ENCODE measurements around the gene IL18. TPM values are rescaled to one million over a fixed set of nuclear protein-coding genes. Genes with fewer than 3 reads are reported as not detected.
"Not testable (repeated sequence)": the region's sequence is repeated elsewhere in the genome, so short reads cannot be mapped to it uniquely, and the experiment has no call there.

The IL18 gene
- polyA plus RNA-seq, 12 donors: 0.30 to 12.1 (median 0.82) TPM; not detected in 1

DNA sequence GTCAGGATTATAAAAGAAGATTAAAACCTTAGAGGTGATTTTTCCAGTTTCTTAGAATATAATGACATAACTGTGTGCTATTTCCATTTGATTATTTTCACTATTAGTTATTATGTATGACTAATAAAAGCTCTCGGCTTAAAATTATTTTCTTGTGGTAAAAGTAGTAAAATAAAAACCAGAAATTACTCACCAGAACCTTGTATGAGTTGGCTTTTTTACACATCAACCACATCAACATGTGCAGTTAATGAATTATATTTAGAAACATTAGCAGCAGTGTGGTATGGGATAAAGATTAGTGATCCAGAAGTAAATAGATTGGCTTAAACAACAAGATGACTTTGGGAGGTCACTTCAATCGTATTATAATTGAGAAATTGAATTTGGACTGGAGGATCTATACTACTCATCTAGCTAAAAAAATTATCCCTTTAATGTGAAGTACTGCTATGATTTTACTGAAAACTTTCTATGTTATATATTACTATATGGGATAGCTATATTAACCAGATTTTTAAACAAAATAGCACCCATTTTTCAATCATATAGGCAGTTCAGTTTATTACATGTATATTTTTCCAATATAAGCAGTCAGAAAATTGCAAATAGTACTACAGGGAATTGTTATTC, 8.6 kb upstream of the IL18 start:
- DNase-seq: no peak

DNA sequence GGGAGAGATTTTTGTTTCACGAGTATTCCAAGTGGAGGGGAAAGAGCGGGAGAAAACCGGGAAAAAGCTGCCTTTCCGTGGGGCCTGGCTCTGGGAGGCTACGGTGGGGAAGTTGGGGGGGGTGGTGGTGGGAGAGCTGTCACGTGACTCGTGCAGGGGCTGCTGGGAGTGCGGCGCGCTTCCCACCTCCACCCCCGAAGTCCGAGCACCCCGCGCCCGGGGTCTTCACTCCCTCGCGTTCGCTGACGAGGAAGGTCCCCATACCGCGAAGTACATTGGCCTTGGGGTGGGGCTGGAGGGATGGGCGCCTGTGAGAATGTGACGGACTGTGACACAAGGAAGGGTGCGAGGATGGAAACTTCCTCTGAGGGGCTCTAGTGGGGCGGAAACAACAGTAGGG, 3.3 kb upstream of the IL18 start, which contains the start of gene TEX12:
TSS of gene TEX12 (plus strand) at position 228 of the 400 bp plus-strand sequence. CDS start 1,897 bp downstream, outside the sequence.
- no peak for DNase-seq

DNA sequence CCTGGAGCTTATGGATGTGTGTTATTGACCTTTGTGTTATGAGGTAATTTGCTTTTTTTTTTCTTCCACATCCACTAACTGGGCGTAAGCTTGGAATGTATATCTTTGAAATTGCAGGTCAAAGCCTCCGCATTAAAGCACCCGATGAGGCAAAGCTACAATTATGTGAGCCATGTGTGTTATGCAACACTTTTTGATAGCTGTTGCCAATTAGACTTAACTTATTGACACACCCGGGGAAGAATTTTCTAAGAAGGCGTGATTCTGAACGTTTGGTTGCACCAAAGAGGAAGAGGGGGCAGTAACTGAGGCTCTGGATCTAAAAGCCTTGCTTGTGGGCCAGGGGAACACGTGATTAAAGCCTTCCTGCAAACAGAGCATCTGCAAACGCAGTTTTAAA, 2.7 kb upstream of the IL18 start:
- no peak for DNase-seq

DNA sequence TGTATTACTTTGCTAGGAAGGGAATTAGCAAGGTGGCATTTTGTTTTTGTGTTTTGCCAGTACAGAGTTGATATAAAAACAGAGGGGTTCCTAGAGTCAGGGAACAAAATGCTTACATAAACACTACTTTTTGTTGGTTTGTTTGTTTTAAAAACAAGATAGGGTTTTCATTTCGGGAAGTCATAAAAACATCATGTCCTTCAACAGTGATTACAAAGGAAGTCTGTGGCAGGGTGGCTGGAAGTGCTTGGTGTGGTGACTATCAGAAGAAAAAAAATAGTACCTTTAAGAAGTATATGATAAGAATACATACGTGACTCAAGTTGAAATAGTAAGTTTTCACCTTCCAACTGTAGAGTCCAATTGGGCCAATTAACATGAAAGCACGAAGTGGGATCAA, 1.2 kb upstream of the IL18 start:
- DNase-seq: no peak

DNA sequence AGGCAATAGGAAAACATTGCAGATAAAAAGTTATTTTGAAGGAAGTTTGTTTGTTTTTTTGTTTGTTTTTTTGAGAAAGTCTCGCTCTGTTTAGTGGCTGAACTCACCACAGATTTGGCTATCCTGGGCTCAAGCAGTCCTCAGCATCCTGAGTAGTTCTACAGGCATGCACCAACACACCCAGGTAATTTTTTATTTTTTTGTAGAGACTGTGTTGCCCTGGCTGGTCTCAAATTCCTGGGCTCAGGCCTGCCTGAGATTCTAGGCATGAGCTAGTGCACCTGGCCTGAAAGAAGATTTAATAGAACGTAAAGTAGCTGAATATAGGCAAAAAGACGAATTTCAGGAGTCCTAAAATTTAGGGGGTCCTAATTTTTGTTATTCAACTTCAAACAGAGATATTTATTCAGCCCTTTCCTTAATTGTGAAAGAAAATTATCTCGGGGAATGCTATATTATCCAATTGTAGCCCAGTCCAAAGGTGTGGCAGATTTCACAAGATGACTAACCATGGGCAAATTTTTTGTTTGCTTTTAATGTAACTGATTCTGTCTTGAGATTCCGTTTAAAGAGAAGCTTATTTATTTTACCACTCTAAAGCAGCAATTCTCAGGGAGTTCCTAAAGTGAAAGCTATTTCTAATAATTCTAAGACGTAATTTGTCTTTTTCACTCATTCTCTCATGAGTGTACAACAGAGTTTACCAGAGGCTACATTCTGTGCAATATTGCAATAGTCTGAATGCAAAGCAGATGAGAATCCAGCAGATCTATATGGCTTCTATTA, 940 bp downstream of the IL18 start:
- no peak for DNase-seq

DNA sequence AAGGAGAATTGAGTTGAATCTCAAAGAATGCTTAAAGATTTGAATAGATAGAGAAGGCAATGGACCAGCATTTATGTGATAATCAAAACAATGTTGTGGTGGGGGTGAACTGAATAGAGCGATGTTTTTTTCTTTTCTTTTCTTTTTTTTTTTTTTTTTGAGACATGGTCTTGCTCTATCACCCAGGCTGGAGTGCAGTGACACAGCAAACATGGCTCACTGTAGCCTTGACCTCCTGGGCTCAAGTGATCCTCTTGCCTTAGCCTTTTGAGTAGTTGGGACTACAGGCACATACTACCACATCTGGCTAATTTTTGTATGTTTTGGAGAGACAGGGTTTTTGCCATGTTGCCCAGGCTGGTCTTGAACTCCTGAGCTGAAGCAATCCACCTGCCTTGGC, 1.7 kb downstream of the IL18 start:
- not testable (repeated sequence) for DNase-seq

DNA sequence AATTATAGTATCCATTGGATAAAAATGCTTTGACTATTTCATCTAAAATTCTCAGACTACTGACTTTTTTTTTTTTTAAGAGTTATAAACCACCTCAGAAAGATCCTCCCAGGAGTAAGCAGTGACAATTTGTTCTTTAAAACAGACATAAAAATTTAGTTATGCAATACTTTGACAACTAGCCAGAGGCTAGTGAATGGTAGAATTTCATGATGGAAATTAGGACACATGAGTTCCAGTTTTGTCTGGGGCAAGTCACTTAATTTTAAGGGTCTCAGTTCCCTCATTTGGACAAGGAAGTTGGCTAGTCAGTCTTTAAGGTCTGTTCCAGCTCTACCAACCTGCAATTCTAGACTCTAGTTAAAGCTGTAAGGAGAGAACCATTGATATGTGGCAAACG, 2.9 kb downstream of the IL18 start:
- no peak for DNase-seq

DNA sequence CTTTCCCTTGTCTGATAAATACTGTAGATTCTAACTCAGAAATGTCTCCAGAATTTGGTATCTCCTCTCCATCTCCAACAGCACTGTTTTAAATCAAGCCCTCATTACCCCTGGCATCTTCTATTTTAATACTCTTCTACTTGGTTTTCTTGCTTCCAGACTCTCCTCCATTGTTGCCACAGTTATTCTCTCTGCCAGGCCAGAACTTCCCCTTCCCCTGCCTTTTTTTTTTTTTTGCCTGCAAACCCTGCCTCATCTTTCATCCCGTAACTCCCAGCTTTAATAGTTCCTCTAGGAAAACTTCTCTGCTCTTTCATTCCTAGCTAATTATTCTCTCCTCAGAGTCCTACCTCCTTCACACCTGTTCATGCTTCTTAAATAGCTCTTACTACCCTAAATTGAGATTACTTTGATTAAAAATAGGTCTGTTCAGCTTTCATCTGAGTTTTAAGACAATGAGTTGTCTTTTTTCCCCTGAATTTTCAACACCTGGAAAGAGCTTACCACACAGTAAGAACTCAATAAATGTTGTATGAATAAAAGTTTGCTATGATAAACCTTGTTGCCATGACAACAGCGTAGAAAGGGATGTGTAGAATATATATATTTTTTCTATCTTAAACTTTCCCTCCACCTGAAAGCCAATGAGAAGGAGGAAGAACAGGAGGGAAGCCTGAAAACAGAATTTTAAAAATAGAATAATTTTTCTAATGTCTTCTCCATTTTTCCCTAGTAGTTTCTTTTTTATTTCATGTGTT, 3.6 kb downstream of the IL18 start:
- DNase-seq: no peak

DNA sequence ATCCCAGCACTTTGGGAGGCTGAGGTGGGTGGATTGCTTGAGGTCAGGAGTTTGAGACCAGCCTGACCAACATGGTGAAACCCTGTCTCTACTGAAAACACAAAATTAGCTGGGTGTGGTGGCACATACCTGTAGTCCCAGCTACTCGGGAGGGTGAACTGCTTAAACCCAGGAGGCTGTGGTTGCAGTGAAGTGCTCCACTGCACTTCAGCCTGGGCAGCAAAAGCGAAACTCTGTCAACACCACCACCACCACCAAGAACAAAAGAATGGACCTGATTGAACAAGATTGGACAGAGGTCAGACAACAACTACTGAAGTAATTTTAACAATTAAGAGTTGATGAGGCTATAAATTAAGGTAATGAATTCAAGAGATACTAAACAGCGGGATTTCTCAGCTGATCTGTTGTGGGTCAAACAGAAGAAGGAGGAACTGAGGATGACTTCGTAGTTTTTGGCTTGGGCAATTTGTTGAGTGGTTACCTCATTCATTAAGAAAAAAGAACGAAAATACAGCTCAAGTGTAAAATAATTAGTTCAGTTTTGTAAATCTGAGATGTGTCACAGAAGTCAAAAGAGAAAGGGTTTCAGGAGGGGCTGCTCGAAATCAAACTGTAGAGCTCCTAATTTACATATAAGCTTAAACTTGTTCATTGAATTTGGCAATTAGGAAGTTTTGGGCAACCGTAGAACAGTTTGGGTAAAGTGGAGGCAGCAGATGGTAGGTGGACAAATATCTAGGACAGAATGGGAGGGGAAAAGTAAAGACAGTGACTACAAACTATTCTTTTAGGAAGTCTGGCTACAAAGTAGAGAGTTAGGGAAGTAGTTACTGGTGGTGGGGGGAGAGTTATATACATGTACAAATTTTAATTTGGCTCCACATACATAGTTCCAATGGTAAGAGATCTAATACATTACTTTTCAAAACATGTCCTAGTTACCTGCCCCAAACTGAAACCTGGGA, 4.5 kb downstream of the IL18 start:
- DNase-seq: no peak

DNA sequence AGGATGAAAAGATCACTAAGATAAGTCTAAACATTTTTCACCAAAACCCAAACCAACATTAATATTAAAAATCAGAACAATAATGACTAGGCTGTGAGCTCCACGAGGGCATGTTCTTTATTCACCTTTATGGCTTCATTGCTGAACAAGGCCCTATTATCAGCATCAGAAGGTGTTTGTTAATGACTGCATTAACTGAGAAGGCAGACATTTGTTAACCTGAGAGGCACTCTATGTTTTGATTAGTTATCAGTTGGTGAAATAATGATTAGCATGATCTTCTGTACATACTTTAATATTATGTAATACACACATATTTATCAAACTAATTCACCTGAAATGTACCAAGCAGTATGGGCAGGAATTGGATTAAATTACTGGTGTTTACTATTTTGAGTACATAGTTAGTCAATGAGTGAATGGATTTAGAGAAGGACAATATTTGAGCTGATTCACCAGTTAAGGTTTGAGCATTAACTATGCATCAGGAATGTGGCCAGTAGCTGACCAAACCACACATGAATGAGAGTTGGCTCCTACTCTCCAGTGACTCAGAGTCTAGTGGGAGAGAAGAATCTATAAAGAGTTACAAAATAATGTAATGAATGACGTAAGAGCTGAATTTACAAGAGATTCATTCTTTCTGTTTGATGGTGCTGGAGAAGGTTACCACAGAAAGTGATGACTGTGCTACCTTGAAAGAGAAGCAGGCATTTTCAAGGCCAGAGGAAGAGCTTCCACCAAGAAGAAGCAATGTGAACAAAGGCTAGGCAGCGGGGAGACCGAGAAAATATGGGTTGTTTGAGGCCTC, 6.7 kb downstream of the IL18 start:
- DNase-seq: no peak

DNA sequence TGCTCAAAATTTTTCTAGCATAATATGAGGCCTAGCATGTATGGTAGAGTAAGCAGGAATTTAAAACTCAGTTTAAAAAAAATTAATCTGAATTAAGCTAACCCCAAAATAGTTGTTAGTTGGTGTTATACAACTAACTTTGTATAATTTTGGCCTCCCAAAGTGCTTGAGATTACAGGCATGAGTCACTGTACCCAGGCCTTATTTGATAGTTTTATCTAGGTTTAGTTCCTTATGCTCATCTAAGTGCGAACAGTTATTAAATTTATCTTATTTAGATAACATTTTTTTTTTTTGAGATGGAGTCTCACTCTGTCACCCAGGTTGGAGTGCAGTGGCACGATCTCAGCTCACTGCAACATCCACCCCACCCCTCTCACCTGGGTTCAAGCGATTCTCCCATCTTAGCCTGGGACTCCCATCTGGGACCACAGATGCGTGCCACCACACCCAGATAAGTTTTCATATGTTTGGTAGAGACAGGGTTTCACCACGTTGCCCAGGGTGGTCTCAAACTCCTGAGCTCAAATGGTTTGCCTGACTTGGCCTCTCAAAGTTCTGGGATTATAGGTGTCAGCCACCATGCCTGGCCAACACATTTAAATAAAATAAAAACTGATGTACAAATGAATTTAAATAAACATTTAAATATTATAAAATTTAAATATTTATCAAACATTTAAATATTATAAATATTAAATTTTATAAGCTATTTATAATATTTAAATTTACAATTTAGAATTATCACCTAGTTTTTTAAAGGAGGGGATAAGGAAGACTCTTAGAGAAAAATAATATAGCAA, 7.5 kb downstream of the IL18 start:
- DNase-seq: no peak

DNA sequence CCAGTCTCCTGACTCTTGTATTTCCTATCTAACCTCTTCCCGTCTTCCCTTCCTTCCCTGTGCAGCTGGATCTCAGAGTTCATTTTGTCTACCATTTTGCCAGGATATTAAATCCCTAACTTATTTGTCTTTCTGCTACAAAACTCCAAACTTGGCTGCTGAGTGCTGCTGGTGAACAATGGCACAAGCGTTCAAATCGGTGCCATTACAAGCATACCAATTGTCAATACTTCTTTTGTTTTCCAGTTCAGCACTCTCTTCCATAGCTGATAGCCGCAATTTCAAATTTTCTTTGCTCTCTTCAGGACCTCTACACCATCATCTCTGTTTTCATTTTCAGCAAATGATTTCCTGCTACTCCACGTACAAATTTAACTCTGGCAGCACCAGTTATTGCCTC, 13.4 kb downstream of the IL18 start:
- no peak for DNase-seq

DNA sequence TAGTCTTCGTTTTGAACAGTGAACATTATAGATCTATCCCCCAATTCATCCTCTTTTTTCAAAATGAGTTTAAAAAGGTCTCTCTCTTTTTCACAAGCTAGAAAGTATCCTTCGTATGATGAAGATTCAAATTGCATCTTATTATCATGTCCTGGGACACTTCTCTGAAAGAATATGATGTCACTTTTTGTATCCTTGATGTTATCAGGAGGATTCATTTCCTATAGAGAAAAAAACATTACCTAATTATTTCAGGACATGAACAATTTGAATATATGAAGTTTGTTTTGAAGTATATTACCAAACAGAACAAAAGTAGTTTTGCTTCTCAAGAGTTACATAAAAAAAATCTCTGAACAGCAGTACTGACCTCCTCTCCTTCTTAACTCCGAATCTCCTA, 20.3 kb downstream of the IL18 start:
- DNase-seq: no peak

DNA sequence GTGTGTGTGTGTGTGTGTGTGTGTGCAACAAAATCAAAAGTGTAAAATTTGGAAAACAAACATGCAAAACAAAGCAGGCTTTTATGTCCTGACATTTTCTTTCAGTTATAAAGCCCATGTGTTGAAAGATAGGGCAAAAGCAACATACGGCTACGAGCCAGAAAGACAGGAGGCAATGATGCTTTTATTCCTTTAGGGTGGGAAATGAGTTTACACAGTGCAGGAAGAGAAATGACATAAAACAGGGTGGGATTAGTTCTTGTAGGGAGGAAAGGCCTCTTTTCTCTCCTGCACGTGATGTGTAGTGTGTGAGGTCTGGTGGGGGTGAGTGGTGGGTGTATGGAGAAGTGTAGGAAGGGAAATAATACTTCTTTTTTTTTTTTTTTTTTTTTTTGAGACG, 29.4 kb downstream of the IL18 start:
- no peak for DNase-seq

DNA sequence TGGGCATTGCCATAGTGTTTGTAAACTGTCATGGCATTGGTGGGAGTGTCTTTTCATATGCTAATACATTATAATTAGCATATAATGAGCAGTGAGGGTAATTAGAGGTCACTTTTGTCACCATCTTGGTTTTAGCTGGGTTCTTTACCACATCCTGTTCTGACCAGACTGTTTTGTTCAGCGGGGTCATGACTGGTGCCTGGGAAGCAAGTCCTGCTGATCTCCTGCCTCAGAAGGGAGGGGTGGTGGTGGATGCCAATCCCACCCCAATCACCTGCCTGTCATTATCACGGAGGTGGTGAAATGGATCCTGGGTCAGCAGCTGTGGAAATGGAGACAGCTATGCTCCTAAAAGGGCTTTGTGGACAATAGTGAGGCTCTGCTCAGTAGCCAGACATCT, 31.2 kb downstream of the IL18 start:
- no peak for DNase-seq

DNA sequence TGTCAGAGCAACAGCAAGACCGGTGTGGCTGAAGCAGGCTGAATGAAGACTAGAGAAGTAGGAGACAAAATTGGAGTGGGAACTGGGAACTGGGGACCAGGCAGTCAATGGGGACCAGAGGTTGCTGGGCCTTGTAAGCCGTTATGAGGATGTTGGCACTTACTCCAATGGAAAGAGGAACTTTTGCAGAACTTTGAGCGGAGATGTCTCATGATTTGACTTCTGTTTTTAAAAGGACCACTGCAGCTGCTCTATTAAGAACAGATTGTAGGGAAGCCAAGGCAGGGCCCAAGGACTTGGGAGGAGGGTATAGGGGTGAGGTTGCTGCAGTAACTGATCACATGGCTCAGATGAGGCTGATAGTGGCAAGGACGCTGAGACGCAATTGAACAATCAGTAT, 34.2 kb downstream of the IL18 start:
- DNase-seq: no peak

DNA sequence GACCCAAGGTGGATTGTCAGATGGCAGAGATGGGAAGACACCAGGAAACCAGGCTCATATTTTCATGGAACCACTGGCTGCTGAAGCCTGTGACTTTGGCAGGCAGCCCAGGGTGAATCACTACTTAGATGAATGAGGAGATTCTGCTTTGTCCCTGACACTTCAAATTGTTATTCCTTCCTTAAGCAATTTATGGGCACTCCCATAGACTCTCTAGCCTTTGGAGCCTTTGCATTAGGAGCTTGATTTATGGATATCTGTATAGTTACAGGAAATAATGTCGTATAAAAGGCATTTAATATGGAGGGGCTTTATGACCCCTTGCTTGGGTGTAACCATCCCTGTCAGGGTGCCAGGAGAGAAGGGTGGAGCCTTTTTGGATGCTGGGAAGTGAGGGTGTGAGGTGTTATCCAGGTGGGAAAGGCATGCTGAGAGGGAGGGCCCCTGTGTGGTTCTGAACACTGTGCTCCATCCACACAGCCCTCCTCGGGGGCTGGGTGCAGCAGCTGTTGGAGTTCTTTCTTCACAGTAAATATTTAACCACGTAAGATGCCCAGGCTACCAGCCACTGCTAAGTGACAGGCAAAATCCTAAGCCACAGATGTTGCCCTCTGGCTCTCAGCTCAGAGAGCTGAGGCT, 35.3 kb downstream of the IL18 start:
- DNase-seq: no peak

DNA sequence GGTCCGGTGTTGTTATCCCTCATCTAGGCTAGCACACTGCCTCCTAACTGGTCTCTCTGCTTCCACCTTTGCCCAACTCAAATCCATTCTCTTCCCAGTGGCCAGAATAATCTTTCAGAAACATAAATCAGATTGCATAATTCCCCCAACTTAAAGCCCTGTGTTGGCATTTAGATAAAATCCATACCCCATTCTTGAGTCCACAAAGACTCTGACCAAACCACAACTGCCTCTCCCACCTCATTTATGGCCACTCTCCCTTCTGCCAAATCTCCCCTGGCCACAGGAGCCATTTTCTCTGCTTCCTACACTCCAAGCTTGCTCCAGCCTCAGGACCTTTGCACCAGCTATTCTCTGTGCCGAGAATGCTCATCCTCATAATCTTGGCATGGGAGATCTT, 36.8 kb downstream of the IL18 start:
- DNase-seq: no peak

DNA sequence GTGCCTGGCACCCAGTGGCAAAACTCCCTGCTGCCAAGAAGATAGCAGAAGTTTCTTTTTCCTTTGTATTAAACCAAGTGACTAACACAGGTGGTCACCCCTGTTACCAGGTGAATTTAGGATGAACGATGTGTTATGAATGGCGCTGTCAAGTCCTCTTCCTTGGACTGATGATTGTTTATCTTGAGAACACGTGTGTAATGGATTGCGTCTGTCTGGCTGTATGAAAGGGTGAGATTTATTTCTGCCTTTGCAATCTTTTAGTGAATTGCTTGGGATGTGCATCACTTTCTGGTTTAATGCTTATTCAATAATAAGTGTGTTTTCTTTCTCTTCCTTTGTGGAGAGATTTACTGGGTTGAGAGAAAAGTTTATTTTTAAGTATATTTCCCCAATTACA, 40.8 kb downstream of the IL18 start:
- DNase-seq: no peak

Data from muscle of arm (tissue), 12 donors.